DND-41 (cell line): Measurements from ENCODE around the gene ATP6V1G1.

Experiments
- EZH2 ChIP-seq: IDR thresholded peaks from 3 replicates; pipeline ENCODE4 v1.6.1; 2012; ENCODE audit warnings: borderline replicate concordance, low read depth, mild to moderate bottlenecking, moderate library complexity, low read length, inconsistent platforms; ENCODE audit not compliant: severe bottlenecking
- TF ChIP-seq, protein P1 (sequence below): IDR thresholded peaks from 2 replicates; pipeline ENCODE4 v1.5.1; 2012; ENCODE audit warnings: borderline replicate concordance, low read length, moderate library complexity, mild to moderate bottlenecking; ENCODE audit not compliant: poor library complexity, severe bottlenecking; ENCODE audit errors: extremely low read depth

DNA sequence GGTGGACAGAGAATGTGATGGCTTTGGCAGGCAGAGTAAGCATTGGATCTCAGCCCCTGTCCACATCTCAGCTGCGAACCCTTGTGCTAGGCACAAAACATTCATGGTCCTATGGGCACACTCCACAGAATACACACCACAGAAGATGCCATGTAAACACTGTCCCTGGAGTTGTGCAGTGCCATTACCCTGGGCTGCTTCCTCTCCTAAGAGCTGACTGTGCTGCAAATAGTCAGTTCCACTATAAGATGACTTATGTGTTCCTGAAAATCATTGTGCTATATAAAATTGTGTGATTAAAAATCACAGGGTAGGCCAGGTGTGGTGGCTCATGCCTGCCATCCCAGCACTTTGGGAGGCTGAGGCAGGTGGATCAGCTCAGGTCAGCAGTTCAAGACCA is 31.9 kb upstream of the ATP6V1G1 start:
- TF ChIP-seq, protein P1, sequence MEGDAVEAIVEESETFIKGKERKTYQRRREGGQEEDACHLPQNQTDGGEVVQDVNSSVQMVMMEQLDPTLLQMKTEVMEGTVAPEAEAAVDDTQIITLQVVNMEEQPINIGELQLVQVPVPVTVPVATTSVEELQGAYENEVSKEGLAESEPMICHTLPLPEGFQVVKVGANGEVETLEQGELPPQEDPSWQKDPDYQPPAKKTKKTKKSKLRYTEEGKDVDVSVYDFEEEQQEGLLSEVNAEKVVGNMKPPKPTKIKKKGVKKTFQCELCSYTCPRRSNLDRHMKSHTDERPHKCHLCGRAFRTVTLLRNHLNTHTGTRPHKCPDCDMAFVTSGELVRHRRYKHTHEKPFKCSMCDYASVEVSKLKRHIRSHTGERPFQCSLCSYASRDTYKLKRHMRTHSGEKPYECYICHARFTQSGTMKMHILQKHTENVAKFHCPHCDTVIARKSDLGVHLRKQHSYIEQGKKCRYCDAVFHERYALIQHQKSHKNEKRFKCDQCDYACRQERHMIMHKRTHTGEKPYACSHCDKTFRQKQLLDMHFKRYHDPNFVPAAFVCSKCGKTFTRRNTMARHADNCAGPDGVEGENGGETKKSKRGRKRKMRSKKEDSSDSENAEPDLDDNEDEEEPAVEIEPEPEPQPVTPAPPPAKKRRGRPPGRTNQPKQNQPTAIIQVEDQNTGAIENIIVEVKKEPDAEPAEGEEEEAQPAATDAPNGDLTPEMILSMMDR: no peak
- TF ChIP-seq EZH2: no peak
